HG03108 (cell line): ENCODE data around the gene MRPL30.
"Not testable (repeated sequence)": the region's sequence is repeated elsewhere in the genome, so short reads cannot be mapped to it uniquely, and the experiment has no call there.

ENCODE experiments used
- ATAC-seq: cut with Tn5 transposase; IDR thresholded peaks from one replicate; pipeline ENCODE4 v1.9.1; 2021; ENCODE audit warnings: moderate library complexity; ENCODE audit not compliant: unreplicated experiment

Gene MRPL30

DNA sequence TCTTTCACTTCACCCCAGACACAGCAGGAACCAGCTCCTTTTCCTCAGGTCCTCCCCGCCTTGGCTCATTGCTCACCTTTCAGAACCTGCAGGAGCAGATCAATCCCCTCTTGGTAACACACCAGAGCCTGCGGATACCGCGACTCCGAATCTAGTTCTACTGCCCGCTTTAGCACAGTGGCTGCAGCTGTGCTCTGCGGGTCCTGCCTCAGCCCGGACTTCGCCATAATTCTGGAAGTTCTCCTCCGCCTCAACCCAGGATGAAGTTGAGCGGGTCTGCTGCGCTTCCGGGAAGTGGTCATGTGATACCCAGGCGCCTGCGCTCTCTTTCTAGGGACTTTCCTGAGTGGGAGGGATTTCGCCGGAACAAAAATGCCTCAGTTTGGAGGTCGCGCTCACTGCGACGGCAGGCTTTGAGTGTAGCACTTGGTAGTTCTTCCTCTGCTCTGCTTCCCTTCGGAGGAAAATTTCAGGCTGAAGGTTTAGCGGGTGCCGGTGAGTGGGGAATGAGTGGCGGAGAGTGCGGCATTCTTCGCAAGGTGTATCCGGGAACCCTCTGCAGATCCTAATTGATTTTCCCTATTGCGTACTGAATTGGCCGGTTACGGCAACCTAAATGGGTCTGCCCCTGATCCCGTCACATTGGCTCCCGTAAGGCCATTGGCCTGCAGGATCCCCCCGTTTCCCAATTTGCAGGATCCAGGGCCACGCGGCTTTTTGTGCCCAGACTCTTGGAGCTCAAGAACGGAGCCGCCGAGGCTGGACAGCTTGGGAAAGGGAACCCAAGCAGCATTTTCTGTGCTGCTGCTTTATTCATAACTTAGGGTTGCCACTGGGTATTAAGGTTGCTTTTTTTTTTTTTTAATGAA is at the start of gene MRPL30, which contains the start of gene MITD1:
Gene MRPL30 (plus strand): TSS at position 430 of the 869 bp plus-strand sequence. CDS start 5,020 bp downstream, outside the sequence.
Gene MITD1 (minus strand): TSS at position 304 of the 869 bp plus-strand sequence. CDS start 77 bp downstream, at position 227.
- ATAC-seq: peak; percentile 86

DNA sequence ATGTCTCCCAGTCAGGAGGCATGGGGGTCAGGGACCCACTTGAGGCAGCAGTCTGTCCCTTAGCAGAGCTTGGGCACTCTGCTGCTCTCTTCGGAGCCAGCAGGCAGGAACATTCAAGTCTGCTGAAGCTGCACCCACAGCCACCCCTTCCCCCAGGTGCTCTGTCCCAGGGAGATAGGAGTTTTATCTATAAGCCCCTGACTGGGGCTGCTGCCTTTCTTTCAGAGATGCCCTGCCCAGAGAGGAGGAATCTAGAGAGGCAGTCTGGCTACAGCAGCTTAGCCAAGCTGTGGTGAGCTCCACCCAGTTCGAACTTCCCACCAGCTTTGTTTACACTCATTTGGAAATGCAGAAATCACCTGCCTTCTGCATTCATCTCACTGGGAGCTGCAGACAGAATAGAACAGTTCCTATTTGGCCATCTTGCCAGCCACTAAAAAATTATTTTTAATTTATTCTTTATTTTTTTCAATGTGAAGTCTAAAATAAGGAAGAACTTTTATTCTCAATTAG is 45.9 kb upstream of the MRPL30 start:
- ATAC-seq: not testable (repeated sequence)

DNA sequence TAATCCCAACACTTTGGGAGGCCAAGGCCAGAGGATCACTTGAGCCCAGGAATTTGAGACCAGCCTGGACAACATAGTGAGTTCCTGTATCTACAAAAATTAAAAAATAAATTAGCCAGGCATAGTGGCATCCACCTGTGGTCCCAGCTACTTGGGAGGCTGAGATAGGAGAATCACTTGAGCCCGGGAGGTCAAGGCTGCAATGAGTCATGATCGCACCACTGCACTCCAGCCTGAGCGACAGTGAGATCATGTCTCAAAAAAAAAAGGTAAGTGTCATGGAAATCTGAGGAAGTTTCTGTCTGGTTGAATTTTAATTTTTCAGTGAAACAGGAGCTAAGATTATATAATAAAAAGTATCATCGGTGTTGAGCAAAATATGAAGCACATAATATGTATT is 42.0 kb upstream of the MRPL30 start:
- no peak for ATAC-seq

DNA sequence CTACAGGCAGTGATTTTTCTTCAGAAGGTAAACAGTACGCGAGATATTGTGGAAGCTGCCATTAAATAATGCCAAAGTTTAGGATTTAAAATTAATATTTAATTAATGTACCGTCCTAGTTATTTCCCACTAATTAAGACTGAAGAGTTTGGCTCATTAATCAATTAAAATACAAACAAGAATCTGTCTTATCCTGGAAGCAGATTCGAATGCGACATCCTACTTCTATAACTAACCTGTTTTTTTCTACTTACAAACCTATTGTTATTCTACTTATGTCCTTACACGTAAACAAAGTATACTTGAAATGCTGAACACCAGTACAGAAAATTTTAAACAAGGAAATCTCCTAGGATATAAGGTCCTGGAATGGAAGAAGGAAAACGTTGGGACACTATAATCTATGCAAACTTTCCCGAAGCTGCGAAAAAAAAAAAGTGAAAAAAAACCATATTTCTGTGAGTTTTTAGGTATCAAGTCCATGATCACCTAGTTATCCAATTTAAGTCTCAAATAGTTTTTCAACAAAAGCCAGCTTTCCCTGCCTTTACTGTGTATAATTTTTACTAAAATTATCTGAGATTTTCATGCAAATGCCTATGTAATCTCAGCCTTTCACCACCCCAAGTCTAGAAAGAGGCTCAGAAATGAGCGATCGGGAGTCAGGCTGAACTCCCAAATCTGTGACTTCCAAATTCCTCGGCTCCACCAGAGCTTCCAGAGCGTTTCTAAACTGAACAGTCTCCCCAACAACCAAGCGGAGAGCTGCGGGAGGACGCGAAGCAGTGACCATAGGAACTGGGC is 40.7 kb upstream of the MRPL30 start:
- no peak for ATAC-seq

DNA sequence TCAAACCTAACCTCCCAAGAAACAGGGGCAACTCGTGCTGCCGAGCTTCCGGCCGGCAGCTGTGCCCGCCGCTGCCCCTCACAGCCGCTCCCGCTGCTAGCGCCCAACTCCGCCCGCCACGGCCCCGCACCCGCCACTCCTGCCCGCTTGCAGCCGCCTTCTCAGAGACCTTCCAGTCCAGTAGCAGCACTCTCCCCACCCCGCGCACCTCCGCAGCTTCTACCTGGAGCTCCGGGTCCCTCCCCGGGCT is 40.2 kb upstream of the MRPL30 start:
- peak; percentile 31 for ATAC-seq

DNA sequence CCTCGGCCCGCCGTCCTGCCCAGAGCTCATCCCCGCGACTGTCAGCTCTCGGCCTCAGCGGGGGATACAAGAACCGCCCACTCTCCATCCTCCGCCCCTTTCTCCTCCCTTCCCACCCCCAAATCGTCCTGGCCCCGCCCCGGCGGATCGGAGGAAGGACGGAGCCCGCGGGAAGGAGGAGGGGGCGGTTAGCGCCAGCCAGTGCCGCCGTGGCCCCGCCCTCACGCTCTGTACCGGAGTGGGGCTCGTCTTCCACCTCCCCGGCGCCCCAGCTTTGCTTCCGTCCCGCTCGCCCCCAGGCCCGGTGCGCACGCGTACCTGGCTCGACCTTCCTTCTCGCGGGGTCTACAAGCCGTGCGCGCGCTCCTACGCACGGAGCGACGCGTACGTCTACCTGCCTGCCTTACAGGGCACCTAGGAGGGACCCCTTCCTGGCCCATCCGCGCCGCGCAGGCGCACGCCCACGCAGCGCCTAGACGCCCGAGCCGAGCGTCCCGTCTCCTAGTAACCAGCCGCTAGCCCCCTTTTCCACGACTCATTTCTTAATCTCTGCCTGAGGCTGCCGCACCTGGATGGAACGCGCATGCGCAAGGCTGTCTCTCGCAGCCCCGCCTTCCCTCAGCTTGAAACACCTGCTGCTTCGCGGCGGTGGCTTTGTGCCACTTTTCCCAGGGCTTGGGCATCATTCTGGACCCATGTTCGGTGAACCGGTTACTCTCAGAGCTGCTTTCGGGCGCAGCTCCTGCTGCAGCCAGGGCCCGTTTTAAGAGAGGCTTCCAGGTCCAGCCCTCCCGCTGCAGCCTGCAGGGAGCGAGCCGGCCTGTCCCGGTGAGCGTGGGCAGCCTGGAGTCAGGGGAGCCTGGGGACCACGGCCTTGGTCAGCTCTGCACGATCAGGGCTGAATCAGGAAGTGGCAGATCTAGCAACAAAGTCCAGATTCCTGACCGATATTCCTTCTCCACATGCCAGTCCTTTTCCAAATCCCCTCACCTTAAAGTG is 39.6 kb upstream of the MRPL30 start, which contains the start of gene C2orf15:
Gene C2orf15 (plus strand): TSS at position 598 of the 999 bp plus-strand sequence. CDS start 8,852 bp downstream, outside the sequence.
- ATAC-seq: peak; percentile 88

DNA sequence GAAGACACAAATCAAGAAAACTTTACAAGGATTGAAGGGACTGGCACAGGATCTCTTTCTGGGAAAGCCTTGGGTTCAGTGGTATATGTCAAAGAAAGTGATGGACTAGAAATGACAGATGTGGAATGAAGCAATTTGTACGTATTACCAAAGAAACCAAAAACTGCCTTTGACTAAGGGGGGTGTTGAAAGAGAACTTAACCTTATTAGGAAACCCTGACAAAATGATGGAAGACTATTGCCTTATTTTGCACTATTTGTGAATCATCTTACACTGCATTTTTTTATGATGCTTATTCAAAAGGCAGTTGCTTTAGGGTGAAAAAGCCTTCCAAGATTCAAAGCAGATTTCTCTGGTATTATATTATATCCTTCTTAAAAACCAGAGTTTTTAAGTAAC is 30.3 kb upstream of the MRPL30 start:
- no peak for ATAC-seq

DNA sequence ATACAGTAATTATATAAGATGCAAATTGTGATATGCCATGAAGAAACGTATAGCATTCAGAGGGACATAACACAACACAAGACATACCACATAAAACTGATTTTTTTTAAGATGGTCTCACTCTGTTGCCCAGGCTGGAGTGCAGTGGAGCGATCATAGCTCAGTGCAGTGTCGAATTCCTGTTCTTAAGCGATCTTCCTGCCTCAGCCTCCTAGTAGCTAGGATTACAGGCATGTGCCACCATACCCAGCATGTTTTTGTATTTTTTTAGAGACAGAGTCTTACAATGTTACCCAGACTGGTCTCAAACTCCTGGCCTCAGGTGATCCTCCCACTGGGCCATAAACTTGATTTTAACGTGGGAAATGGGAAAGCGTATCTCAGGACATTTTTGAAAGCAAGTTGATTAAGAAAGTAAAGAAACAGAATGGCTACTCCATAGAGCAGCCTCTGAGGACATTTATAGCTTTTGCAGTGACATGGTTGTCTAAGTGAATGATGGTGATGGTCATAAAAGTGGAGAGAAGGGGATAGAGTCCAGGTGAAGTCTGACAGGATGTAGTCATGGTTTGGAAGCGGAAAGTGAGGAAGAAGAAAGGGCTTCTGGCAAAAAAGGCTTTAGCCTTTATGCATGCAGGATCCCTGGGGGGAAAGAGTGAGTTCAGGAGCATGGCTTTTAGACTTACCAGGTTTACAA is 28.6 kb upstream of the MRPL30 start:
- no peak for ATAC-seq

DNA sequence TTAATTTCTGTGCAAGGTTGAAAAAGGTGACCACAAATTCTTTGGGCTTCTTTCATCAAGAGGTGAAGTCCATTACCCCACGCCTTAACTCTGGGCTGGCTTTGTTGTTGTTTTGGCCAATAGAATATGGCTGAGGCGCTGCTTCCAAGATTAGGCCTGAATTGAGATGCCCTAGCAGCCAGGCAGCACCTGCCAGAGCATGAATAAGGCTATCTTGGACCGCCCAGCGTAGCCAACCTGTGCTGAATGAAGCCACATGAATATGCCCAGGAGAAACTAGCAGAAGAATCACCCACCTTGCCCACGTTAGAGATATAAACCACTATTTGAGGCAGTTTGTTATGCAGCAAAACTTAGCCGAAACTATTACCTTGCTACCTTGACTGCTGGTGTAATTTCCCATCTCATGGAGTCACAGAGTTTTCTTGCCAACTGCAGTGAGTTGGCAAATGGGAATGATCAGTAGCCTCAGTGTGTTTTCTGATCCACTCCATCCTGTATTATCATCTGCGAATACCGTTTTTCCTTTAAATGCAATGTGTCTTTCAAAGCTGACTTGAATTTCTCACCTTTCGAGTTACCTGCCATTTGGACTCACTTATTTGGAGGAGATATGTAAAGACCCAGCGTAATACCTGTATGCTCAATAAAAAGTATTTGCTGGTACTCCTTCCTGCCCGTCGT is 26.9 kb upstream of the MRPL30 start:
- no peak for ATAC-seq

DNA sequence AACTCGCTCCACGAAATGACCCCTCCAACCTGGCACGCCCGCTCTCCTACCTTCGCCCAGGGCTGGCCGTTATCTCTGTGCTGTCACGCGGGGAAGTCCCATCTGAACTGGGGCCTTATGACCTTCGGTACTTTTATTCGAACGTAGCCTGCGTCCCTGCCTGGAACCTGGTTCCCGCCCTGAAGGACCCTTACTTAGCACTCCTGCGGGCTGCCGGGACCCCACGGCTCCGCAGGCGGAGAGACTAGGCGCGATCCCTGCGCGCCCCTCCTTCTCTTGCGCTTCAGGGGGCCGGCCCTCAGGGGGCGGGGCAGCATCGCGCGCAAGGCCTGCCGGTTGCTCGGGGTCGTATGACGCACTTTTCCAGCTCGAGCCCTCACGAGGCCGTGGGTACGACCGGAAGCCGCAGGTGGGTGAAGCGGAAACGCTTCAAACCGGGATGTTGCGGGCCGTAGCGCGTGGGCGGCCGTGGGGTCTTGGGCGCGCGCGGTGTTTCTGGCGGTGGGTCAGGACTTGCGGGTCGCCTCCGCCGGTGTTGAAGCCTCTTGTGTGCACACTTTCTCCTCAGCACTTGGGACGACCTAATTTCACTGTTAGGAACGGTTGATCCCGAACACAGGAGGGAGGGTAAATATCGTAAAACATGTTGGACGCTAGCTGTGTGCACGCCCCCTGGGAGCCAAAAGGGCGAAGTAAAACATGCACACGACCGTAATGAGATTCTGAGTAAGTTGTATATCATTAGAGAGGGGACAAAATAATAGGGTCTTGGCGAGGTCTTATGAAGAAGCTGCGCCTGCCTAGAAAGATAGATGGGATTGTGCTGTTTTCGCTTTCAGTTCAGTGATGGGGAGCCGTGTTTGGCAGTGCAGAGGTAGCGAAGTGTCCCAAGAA is 26.1 kb upstream of the MRPL30 start, which contains the start of the genes LIPT1 and TSGA10:
Gene LIPT1 (plus strand): TSS at position 325 of the 894 bp plus-strand sequence. CDS start 6,991 bp downstream, outside the sequence.
Gene TSGA10 (minus strand): TSS at position 300 of the 894 bp plus-strand sequence. CDS start 45,503 bp downstream, outside the sequence.
- peak; percentile 96 for ATAC-seq

DNA sequence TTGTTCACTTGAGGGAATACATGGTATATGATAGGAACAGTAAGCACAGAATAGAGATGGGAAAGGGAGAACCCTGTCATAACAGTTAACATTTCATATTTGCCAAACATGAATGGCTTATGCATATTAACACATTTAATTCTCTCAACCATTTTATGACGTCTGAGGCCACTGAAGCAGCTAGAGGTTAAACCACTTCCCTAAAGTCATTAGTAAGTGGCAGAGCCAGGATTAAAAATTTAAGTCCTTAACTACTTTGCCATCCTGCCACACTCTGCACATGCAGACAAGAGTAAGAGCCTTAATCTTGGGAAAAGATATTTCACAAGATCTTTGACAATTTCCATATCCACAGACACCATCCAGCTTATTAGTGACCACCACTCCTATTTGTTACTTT is 24.1 kb upstream of the MRPL30 start:
- ATAC-seq: no peak

DNA sequence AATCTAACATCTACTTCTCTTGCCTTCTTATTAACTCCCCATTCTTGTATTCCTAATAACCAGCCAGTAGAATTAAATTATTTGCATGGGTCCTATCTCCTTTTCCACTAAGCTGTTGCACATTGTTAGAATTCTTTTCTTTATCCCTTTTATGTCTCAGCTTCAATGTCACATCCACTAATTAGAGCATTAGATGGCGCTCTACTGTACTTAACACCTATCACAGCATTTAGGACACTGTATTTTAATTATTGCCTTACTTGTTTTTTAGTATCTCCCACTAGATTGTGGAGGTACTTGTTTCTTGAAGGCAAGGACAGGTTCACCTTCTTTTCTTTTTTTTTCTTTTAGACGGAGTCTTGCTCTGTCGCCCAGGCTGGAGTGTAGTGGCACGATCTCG is 22.4 kb upstream of the MRPL30 start:
- no peak for ATAC-seq

DNA sequence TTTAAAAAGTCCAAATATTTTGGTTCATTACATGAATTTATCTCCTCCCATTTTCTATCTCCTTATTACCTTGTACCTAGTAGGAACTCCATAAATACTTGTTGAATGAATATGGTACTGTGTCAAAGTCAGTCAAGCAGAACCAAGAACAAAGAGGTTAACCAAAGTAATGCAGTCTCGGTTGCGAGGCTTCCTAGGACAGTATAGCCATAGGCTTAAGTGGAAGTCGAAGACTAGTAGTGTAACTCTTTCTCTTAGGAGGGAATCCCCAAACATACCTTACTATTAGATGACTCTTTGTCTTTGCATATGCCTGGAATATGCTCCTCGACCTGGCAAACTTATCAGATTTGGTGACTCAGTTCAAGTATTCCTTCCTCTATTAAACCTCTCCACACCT is 21.4 kb upstream of the MRPL30 start:
- no peak for ATAC-seq

DNA sequence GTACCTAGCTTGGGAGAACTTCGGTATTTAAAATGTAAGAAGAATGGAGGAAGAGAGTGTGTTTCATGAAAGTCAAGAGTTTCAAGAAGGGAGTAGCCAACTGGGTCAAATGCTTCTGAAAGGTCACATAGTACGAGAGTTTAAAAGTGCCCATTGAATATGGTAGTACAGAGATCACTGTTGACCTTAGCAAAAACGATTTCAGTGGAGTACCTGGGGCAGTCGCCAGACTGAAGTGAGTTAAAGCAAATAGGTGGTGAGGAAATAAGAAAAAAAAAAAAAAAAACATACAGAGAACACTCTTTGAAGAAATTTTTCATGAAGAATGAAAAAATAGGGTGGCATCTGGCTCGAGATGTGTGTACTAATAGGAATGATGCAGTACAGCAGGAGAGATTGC is 14.8 kb upstream of the MRPL30 start:
- no peak for ATAC-seq

DNA sequence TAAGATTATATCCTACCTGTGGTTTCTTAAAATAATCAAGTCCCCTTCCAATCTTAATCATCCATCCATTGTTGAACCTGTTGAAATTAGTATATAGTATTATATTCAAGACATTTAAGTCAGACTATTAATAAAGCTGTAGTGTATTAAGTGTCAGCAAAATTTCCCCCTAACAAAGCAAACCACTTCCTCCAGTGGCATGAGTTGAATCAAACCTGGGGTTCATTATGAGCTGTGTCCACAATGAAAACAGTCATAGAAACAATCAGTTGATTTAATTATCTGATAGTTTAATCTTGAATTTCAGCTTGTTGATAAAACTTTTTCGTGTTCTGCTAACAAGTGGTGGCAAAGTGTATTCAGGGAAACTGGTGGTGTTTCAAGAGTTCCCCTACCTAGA is 11.4 kb upstream of the MRPL30 start:
- no peak for ATAC-seq

DNA sequence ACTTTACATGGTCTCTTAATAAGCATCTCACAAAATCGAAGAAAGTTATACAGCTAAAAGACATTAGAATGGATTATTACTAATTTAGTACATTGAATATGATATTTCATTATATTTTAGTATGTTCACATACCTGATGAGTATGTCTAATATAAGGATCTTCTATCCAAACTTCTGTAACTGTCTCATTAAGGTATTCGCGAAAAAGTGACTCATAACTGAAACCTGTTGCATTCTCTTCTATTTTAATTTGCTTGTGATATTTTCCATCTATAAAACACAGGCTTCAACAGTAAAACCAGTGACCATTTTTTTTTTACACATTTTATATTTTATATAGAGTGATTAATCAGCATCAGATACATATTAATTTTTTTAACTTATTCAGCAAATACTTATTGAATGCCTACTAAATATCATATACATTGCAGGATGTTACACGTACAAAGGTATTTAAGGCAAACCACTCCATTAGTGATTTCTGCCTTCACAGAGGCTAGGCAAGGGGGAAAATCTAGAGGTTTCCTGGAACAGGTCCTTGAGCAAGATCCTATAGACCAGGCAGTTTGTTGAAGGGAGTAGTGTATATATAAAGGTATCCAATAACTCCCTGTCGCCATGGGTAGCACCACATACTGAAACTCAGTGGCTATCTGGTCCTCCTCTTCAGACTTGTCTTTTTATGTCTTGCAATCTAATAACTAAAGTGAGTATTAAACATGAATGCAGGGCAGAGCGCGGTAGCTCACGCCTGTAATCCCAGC is 9.4 kb upstream of the MRPL30 start:
- ATAC-seq: no peak

DNA sequence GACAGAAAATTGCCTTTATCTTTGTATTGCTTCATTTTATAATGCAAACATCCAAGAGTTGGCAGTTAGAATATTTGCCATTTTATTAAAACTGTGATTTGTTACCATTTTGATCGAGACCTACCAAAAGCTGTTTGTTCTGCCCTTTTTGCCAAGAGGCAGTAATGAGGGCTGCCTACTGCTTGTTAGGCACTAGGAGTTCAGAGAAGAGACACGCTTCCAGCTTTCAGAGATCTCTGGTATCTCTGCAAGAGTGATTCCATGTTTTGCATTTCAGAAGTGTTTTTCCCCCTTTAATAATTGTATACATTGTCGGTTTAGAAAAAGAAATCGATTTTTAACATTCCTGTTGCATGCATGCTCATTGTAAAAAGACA is 628 bp downstream of the MRPL30 start:
- ATAC-seq: no peak
